NCI-H1092 (cell line): ENCODE data around the gene USP40.

Source experiments
- DNase-seq: peaks from one replicate; lab custom pipeline; 2025; lab: John Stamatoyannopoulos, UW

The USP40 gene

DNA sequence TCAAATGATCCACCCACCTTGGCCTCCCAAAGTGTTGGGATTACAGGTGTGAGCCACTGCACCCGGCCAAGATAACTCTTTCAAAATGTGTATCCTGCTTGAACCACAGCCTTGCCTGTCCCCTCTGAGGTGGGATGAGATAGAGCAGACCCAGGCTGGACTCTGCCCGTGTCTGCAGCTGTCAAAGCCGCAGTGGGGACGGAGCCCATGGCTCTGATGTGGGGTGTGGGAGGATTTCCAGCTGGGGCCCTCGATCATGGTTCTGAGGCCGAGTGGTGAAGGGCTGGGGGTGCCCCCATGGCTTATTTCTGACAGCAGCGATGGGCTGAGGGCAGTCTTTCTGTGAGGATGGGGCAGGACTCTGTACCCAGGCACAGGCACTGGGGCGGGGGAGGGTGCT is 107.8 kb downstream of the USP40 start:
- no peak for DNase-seq

DNA sequence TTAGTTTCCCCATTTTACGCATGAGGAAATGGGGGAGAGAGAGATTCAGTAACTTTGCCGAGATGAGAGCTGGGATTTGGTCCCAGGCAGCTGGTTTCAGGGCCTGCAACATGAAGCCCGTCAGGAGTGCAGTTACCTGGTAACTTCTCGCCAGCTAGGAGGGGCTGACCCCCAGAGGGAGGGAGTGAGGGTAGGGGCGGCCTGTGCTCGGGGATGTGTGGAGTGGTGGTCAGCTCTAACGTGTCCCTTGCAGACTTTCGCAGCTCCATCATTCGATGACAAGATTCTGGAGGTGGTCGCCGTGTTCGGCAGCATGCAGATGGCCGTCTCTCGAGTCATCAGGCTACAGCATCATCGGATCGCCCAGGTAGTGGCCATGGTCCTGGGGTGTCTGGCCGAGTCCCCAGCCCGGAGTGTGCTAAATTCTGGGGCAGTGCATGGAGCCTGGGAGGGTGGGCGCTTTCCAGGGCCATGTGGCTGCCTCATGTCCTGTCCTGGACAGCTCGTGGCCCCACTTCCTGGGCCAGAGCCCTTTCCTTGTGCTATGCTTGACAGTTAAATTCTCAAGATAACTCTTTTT is 108.5 kb downstream of the USP40 start:
- no peak for DNase-seq

DNA sequence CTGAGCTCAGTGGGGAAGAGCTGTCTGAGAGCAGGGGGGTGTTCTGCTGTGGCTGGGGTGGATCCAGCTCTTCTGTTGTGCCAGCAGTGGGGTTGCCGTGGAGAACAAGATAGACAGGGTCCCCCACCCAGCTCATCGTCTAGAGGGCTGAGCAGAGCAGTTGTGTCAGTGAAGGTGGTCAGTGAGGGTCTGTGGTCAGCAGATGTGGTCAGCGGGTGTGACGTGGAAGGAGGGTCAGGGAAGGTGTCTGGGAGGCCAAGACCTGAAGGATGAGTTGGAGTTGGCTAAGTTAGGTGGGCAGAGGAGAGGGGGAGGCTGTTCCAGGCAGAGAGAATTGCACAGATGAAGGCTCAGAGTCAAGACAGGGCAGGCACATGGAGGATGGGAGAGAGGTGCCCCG is 109.2 kb downstream of the USP40 start:
- no peak for DNase-seq

DNA sequence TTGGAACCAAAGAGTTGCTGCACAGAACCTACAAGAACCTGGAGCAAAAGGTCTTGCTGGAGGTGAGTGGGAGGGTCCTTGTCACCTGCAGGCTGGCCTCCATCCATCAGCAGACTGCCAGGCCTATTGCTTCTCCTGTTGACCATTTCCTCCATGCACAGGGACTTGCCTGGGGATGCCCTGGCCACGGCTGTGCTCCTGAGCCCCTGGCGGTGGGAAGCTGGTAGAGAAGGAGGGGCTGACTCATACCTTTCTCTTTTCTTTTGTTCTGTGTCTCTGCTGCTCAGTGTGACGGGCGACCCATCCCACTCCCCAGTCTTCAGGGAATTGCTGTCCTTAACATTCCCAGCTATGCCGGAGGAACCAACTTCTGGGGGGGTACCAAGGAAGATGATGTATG is 109.6 kb downstream of the USP40 start:
- DNase-seq: no peak

DNA sequence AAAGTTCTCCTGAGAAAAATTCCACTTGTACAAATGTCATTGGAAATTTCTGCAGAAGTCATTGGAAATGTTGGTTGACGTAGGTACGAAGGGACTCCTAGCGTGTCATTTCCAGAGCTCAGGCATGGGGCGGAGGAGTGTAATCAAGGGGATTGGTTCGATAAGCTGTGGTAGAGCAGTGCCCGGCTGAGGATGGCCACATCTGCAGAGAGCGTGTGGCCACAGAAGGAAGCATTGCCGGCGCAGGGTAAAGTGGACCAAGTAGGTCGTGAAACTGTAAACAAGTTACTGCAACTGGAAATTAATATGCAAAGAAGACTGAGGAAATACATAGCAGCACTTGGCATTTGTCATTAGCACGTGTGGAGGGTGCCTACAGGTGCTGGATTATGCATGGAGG is 110.5 kb downstream of the USP40 start:
- DNase-seq: no peak

DNA sequence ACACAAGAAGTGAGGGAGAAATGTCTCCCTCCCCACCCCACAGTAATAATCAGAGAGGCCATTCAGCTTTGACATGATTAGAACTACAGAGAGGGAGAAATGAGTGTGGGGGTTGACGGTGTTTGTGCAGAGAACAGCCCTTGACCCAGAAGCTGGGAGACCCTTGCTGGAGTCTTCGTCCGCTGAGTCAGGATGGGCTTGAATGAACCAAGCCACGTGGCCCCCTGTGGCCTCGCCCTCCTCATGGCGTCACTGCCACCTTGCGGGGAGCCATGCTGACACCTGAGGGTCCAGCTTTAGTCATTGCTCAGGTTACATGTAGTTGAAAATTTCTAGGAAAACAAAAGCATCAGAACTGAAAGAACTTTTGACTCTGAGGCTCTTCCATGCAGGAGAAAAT is 111.1 kb downstream of the USP40 start:
- DNase-seq: no peak

DNA sequence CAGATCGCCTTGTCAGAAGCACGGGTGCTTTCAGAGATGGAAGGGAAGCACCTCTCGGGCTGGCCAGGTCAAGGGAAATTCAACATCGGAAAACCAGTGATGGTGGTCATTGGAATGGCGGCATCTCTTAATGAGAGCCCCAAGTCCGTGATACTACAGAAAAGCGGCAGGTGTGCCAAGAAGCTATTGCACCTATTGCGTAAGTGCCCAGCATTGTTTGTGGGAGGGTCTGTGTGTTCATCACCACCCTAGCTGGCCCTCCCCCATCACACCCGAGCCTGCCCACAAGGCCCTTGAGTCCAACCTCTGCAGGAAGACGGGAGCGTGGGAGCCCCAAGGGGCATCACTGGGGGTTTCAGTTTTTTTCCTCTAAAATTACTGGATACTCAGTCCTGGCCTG is 111.6 kb downstream of the USP40 start:
- DNase-seq: no peak

DNA sequence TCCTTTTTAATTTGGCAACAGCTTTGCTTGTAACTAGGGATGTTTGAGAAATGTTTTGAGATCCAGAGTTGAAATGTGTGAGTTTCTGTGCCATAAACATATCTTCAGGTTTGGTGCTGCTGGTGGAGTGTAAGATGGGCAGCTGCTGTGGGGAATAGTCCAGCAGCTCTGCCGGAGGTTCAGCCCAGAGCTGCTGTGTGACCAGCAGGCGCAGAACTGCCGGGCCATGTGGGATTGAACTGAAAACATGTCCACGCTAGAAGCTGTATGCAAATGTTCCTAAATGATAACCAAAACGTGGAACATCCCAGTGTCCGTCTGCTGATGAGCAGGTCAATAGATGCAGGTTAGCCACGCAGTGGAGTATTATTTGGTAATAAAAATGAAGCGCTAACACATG is 112.7 kb downstream of the USP40 start:
- DNase-seq: no peak

DNA sequence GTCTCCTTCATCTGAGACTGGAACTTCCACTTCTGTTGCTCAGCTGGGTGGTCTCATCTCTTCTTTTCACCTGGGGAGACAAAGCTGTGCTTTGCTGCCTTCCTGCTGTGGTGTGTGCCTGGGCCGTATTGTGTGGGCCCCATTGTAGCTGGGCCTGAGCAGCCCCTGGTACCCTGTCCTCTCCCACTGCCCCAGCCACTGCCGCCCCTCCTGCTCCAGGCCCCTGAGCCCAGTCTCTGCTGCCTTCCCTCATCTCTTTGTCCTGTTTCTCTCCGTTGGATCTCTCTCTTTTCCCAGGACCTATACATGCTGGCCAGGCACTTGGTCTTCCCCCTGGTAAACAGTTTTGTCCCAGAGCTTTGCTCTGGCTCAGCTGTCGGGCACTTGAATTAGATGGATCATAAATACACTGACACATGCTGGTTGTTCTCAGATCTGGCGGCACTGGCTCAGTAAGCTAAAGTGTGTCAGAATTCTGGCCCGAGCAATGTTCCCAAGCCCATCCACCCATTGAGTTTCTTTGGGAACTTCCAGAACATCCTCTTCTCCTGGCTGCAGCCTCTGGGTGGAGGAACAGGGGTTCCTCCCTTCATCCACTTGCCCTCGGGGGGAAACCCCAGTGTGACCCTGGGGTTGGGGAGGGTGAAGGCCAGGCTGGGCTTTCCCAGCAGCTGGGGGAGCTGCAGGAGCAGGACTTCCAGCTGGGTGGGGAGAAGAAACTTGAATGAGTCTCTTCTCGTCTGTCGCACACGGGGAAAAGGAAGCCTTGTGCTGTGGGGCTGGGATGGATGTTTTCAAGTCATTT is 113.3 kb downstream of the USP40 start:
- DNase-seq: no peak

DNA sequence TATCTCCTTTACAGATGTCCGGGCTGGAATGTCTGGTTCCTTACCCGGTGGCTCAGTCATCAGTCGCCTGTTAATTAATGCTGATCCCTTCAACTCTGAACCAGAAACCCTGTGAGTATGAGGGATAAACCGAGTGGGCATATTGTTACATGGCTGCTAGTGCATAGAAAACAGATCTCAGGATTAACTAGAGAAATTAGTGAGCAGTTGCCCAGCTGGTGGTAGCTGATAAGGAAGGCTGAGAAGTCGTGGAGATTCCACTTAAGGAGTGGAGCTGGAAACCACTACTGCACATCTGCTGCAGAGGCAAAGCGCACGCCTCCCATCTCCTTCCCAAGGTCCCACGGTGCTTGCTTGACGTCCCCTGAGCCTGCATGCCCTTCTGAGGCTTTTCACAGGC is 114.6 kb downstream of the USP40 start:
- no peak for DNase-seq

DNA sequence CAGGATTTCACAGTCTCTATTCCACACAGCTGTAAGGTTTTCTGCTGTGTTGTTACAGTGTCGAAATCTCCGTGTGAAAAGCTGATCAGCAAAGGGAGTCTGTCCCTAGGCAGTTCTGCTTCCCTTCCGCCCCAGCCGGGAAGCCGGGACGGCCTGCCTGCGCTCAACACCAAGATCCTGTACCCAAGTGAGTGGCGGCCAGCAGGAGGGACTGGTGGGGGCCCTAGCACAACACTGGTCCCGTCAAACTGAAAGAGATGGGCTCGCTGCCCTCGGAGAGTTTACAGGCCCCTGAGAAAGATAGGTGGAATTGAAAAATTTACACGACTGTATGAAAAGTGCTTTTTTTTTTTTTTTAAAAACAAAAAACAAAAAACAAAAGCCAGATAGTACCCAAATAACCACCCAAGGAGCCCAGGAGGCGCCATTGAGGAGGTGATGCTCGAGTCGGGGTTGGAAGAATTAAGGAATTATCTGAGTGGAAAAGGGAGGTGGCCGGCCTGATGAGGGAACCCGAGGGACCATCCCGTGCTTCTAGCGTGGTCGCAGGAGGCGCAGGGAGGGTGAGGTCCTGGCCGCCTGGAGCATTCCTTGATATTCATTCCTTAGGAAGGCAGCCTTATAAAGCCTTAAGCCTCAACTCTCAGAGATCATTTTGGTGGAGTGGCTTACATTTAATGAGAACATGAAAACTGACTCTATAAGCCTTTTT is 115.6 kb downstream of the USP40 start:
- no peak for DNase-seq

DNA sequence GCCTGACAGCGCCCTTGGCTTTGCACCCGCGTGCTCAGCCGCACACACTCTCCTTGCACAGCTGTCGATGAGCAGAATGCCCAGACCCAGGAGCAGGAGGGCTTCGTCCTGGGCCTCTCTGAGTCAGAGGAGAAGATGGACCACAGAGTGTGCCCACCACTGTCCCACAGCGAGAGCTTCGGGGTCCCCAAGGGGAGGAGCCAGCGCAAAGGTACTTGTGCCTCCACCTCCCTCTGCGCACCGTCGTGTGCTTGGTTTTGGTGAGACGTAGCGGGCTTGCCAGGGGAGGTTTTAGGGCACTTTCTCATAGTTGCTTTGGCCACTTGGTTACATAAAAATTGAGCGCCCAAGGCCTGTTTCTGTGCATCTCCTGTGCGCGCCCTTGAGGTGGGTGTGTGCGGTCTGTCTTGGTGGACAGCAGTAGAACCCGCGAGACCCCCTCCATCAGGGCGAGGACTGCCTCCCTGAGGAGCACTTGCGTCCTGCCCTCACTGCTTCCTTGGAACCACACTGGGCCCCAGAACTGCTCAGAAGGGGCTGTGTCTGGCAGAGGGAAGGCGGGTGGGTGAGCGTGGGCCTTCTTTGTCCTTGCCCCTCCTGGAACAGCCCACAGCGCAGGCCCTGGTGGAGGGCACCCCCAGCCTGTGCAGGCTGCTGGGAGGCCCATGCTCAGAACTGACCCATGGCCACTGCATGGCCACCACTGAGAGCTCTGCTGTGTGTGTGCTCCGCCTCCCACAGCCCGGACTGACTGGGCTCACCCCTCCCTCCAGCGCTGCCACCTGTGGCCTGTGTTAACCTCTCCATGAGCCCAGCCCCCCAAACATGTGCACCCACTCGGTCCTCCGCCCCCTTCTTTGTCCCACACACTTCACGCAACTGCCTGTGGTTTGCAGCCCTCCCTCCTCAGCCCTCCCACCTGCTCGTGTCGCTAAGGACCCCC is 116.4 kb downstream of the USP40 start:
- no peak for DNase-seq

DNA sequence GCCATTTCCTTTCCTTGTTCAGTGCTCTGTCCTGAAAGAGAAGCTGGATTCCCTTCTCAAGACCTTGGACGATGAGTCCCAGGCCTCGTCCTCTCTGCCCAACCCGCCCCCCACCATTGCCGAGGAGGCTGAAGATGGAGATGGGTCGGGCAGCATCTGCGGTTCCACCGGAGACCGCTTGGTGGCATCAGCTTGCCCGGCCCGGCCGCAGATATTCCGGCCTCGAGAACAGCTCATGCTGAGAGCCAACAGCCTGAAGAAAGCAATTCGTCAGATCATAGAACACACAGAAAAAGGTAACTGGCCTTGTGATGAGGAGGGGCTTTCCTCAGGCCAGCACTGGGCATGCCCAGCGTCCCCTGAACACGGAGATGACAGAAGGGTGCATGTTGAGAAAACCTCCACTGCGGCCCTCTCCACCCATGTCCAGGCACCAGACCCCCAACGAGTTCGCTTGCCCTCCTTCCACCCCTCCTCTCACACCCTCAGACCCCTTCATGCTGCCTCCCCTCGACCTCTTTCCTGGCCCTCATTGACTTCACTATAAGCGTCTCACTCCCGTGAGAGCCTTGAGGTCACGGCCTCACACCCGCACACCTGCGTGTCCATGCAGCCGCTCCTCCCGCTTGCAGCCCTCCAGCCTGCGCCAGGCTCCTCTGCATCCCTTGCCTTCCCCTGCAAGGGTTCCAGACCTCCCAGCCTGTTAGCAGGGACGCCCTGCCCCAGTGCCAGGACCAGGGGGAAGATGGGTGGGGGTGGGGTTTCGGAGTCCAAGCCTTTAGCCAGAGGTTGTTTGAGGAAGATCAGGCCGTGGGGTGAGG is 117.3 kb downstream of the USP40 start:
- no peak for DNase-seq

DNA sequence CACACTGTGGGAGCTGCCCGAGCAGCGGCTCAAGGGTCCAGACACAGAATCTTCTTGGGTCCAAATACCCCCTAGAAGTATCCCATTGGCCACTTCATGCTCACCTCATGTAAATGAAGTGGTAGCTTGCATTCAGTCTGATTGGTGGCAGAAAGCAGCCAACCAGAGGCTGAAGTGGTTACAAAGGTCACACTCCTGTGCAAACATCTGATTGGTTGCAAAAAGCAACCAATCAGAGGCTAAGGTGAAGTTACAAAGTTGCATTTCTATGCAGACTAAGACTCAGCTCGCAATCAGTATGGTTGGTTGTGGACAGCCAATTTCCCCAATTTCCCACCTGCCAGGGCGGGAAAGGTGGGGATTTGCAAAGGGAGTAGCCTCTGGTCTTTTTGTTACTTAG is 118.0 kb downstream of the USP40 start:
- DNase-seq: no peak

DNA sequence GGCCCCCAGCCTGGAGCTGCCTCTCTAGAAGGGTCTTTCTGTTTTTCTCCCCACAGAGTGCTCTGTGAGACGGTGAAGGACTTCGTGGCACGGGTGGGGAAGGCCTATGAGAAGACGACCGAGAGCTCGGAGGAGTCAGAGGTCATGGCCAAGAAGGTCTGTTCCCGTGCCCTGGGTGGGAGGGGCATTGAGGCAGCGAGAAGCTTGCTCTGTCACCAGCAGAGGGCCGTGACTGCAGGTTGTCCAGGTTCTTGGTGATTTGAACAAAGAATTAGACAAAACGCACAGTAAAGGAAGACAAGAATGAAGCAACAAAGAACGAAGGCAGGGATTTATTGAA is 118.4 kb downstream of the USP40 start:
- DNase-seq: no peak

DNA sequence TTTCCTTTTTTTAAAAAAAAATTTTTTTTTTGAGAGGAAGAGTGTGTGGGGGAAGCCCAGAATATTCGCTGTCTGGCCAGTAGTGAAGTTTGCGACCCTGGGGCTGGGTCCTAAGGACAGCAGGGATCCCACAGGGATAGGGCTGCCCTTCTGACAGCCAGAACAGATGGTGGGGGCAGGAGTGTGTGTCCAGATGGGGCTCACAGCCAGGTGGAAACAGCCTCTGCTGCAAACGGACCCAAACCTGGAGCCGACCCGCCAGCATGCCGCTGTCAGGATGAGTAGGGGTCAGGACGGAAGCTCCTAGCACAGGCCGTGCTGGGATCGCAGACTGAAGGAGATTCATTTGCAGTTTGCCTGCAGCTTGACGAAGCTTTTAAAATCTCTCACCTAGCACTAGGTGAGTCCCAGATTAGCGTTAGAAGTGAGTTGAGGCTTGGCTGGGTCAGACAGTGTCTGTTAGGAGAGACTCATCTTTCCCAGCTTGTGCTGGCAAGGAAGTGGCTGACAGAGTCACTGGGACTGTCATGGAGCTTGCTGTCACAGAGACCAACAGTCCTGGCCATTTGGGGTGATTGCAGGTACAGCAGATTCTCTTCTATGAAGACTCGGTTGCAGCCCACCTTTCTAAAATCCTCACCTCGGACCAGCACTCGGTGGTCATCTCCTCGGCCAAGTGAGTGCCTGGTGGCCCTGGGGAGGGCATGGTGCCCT is 118.9 kb downstream of the USP40 start:
- no peak for DNase-seq

DNA sequence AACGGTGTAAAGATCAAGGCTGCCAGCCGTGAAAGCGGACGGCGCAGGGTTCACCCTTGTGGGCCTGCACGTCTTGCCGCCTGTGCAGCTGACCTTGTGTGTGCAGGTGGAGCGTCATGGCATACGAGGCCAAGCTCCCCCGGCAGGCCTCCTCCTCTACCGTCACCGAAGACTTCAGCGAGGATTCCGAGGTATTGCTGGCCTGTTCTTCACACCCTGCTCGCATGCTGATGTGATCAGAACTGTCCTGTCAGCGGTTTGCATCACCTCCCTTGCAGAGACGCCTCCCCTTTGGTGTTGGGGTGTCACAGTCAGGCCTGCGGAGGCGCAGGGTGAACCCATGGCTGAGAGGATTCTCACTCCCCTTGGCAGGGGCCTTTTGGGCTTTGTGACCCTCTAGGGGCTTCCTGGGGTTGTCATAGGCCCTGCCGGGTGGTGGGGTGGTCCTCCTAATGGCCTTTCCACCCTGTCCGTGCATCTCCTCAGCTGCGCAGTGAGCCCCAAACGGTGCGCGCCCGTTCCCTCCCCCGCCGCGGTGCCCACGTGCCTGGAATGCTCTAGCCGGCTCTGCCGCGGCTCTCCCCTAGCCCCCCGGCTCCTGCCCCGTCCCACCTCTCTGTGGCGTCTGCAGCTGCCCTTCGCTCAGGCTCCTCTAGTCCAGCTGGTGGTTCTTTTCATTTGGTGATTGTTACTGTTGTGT is 119.8 kb downstream of the USP40 start:
- DNase-seq: no peak

DNA sequence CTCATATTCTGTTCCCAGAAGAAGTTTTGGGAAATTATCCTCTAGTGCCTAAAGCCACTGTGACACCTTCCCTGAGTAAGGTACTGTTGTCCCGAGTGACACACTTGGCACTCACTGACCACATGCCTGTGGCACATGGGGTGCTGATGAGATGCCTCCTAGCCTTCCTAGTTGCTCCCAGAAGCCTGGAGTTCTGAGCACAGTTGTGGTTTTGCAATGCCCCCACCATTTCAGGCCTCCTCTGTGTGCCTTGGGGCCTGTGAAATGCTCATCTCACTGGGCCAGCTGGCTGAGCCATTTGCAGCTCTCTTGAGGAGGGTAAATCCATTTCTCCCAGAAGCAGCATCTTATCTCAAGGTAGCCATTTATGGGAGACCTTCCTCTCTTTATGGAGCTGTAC is 120.5 kb downstream of the USP40 start:
- DNase-seq: no peak

DNA sequence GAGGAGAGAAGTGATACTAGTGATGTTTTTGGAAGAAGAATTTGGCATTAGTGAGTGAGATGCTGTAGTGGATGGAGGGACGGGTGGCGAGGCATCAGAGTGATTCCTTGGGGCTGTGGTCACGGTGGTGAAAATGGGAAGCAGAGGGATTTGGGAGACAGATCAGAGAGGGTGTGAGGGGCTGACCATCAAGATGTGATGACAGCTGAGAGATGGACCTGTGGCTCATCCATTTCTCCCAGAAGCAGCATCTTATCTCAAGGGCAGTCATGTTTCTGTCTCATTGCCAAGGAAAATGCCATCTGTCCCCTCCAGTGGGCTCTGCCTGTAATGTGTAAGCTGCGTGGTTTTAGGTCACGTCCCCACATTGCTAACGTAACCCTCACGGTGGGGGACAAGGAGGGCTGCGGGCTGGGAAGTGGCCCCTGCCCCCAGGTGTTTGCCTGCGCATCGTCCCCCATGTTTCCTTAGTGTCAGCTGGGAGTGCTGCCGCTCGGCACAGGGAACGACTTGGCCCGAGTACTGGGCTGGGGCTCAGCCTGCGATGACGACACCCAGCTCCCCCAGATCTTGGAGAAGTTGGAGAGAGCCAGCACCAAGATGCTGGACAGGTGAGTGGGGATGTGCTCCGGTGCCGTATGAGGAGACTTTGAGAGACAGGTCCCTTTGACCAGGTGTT is 121.3 kb downstream of the USP40 start:
- no peak for DNase-seq

DNA sequence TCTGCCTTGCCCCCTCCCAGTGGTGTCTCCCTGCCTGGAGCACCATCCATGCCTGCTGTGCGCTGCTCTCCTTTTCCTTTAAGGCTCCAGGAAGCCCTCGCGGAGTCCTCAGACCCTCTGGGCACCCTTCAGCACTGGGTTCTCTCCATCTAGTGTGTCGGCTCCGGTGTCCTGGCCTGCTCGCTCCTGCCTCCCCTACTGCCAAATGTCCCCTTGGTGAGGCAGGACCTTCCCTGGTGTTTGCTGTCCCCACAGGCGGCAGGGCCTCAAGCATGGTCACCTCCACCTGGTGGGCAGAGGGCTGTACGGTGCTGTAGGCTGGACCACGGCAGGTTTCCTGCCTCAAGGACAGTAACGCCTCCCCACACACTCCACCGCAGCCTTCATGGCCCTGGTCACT is 122.1 kb downstream of the USP40 start:
- DNase-seq: no peak
